GM21526 (cell line): ENCODE data around the gene ASIC4.

ENCODE experiments used
- ATAC-seq: cut with Tn5 transposase; IDR thresholded peaks from one replicate; pipeline ENCODE4 v1.9.1; 2021; ENCODE audit warnings: moderate library complexity; ENCODE audit not compliant: unreplicated experiment, low FRiP score

The ASIC4 gene

DNA sequence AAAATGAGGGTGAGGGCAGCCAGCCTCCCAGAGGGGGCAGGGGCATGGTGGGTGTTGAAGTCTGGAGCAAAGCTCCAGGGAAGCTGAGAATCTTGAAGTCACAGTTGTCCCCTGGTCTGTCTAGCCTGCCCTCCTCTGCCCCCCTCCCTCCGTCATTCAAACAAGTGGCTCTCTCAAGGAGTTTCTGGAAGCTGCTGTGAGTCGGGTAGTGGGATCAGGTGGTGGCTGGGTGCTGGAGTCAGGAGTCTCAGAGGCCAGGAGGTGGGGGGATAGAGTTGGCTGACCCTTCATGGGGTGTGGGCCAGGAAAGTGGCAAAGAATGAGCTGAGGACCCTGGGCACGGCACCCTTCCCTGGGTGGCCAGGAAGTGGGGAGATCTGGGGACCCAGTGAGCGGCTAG lies 495 bp upstream of the ASIC4 start:
- ATAC-seq: no peak

DNA sequence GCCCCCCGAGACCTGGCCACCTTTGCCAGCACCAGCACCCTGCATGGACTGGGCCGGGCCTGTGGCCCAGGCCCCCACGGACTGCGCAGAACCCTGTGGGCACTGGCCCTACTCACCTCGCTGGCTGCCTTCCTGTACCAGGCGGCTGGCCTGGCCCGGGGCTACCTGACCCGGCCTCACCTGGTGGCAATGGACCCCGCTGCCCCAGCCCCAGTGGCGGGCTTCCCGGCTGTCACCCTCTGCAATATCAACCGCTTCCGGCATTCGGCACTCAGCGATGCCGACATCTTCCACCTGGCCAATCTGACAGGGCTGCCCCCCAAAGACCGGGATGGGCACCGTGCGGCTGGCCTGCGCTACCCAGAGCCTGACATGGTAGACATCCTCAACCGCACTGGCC lies 554 bp downstream of the ASIC4 start:
- no peak for ATAC-seq

- no peak for ATAC-seq
Measured at GRCh38 chr2:219515874-219516629, 1.8 kb downstream of the ASIC4 start.

DNA sequence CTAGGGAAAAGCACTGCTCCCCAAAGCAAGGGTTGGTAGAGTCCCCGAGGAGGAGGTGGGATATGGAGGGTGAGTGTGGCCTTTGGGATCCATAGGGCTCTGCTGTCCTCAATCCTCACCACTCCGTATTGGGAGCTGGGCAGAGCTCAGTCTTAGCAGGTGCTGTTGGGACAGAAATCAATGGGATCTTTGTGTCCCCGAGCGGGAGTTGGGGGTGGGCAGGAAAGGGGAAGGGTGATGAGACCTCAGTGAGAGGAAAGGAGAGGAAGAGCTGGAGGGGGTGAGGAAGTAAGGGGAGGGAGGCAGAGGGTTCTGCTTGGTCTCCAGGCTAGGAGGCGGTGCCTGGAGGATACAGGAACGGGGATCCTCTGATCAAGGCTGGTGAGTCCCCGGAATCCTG lies 2.6 kb downstream of the ASIC4 start:
- no peak for ATAC-seq

GRCh38 chr2:219517954-219518778 lies 3.9 kb downstream of the ASIC4 start:
- no peak for ATAC-seq

DNA sequence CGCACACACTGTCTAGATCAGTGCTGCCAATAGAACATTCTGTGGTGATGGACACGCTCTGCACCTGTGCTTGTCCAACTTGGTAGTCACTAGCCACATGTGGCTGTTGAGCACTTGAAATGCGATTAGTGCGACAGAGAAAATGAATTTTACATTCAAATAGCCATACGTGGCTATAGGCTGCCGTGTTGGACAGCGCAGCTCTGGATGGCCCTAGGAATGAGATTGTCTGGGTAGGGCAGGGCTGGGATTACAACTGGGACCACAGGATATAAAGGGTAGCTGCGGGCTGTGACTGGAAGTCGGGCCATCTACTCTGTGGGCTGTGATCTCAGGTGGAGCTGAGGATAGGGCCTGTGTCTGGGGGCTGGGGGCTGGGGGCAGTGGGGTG lies 5.2 kb downstream of the ASIC4 start:
- ATAC-seq: no peak

GRCh38 chr2:219520079-219520478 lies 5.8 kb downstream of the ASIC4 start:
- ATAC-seq: no peak

DNA sequence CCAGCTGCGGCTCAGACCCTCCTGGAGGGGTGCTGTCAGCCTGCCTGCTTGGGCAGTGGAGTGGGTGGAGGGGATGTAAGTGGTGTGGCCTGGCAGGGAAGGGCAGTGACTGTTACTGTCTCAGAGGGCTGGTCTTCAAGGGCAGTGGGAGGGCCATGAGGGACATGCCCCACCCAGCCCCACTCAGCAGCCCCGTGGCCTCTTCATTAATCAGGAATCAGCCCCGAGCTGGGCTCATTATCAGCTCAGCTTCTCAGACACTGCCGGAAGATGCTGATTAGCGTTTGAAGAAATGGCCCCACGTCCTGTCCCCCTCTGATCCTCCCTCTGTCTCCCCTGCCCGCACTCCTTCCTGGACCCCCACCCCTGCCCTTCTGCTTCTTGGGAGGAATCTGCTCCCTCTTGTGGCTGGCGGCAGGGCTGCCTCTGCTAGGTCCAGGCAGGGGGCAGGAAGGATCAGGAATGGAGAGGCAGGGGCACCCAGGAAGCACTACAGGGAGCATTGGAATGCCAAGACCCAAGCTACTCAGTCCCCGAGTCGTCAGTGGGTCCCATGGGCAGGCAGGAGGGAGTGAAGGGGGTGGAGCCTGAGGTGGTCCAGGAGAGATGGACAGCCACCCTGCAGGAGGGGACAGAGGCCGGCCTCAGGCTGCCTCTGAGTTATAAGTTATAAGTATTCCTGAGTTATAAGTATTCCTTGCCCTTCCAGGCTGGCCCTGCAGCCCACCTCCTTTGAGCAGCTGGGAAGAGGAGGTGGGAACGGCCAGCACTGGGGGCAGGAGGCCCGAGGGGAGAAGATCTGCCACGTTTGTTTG lies 7.0 kb downstream of the ASIC4 start:
- ATAC-seq: no peak

- no peak for ATAC-seq
Measured at GRCh38 chr2:219522111-219523030, 8.1 kb downstream of the ASIC4 start.

DNA sequence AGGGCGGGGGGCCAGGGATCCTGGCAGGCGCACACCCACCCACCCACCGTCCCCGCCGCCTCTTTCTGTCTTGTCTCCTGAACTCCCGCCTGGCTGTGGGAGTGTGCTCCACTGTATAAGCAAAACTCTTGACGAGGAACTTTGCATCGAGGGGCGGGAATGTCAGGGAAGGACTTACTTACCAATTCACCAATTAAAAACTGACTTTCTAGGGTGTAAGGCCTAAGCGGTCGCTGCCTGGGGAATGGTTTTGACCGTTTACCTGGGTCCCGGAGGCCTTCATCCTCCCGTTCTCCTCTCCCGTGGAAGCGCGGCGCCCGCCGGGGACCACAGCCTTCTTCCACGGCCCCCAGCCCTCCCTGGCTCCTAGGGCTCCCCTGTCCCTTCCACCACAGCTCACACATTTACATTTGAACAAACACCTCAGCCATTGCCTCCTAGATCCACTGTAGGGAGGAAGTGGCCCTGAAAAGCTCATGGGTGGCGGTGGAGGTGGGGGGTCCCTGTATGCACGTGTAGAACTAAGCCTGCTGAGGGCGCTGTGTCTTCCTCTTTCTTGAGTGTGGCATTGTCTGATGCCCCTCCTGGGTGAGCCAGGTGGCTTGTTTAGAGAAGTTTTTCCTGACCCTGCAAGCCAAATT lies 8.9 kb downstream of the ASIC4 start:
- no peak for ATAC-seq

DNA sequence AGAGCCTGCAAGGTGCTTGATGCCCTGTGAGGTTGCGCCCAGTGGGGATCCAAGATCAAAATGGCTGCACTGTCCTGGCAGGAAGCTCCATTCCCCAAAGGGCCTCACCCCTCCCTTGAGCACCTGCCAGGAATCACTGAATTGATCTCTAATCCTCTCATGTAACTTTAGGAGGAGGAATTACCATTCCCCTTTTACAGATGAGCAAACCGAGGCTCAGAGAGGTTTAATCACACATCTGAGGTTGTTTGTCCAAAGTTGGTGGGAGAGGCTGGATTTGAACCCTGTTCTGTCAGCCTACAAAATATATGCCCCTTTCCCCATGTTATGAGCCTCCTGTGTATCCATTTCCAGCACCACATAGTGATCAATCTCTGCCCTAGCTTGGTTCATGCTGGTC lies 10.5 kb downstream of the ASIC4 start:
- no peak for ATAC-seq

- ATAC-seq: no peak
Measured at GRCh38 chr2:219525533-219526232, 11.4 kb downstream of the ASIC4 start.

DNA sequence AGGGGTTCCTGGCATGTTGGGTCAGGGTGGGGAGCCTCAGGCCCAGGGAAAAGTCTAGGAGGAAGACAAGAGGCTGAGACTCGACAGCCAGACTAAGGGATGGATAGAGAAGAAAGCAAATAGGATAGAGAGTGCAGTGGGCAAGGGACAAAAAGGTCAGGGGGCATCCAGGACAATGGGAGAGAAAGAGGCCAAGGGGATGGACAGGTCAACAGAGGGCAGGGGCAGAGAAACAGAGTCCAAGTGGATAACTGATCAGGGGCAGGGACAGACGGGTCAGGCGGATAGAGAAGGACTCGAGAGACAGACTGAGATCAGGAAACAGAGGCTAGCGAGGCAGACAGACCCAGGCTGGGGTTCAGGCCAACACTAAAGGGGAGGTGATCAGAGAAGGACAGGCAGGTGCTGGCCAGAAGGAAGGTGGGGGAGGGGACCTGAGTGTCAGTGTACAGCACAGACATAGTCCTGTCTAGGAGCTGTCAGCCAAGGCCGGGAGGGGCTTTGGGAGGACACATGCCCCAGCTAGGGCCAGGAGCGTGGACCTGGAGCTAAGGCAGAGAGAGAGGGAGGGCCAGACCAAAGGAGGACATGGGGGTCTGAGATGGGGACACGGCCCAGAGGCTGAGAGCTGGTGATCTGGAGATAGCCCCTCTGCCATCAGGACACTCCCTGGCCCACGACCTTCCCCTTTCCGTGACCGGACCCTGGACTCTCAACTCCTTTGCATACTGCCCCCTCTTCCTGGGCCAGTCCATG lies 12.2 kb downstream of the ASIC4 start:
- ATAC-seq: no peak

DNA sequence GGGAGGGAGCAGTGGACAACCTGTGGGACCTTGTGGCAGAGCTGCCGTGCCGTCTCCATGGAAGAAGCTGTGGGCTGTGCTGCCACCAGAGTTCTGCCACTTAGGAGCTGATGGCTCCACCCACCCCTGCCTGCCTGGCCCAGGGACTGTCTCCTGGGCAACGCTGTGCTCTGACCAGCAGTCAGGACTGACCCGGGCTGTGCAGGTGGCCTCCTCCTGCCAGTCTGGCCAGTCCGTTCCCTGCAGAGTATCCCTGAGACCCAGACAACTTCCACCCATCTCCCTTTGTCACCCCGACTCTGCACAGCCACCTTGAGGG lies 12.8 kb downstream of the ASIC4 start:
- ATAC-seq: no peak

GRCh38 chr2:219527472-219527871 lies 13.2 kb downstream of the ASIC4 start:
- no peak for ATAC-seq

- ATAC-seq: peak; percentile 66
Measured at GRCh38 chr2:219530048-219530963, 16.0 kb downstream of the ASIC4 start.

DNA sequence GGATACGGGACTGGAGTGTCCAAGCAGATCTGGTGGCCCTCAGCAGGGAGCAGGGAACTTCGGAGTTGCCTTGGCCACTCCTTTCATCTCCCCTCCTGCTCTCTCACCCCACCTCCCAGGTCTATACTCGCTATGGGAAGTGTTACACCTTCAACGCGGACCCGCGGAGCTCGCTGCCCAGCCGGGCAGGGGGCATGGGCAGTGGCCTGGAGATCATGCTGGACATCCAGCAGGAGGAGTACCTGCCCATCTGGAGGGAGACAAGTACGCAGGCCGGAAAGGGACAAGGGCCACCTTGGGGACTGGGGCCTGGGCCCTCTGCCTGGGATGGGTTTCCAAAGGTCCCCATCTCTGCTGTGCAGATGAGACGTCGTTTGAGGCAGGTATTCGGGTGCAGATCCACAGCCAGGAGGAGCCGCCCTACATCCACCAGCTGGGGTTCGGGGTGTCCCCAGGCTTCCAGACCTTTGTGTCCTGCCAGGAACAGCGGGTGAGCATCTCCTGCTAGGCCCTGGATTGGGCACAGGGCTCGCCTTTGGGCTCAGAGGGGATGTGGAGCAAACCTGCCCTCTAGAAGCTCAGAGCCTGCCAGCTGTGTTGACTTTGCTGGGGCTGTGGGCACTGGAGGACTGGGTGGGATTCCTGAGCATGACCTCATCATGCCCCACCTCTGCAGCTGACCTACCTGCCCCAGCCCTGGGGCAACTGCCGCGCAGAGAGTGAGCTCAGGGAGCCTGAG lies 17.5 kb downstream of the ASIC4 start:
- no peak for ATAC-seq
